ENCODE data around the gene PAQR8. TPM values are rescaled to one million over a fixed set of nuclear protein-coding genes. Genes with fewer than 3 reads are reported as not detected.

The PAQR8 gene
- total and polyA plus RNA-seq, 2 of the 13 experiments (the other 11 are each of a cell fraction or from before 2014, with no cell fraction given), result 37.7 to 50.7 TPM

DNA sequence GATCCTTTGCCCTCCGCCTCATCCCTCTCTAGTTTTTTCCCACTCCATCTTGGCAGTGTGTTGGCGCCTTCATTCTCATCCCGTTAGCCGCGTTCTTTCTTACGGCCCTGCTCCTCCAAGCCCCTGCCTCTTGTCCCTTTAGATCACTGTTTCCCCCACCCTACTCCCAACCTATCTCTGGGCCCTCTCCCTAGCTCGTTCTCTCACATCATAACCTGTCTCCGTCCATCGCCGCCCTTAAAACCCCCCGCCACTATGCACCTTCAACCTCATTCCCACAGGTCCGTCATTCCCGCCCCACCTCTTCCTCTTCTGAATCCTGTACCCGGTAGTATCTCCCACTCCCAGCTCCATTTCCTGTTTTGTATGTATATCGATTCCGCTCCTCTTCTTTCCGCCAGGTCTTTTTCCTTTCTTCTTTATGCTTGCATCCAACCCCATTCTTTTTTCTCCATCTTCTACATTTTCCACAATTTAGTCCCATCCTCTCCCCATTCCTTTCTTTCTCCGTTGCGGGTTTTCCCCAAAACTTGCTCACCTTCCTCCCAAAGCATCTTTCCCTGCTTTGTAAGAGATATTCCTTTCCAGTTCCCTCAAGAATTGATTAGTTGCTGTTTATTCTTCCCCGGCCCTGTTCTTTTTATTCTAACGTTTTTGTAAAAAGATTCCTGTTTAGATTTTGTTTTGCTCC lies 58.9 kb downstream of the PAQR8 start (continued):
- TF ChIP-seq, protein P1, sequence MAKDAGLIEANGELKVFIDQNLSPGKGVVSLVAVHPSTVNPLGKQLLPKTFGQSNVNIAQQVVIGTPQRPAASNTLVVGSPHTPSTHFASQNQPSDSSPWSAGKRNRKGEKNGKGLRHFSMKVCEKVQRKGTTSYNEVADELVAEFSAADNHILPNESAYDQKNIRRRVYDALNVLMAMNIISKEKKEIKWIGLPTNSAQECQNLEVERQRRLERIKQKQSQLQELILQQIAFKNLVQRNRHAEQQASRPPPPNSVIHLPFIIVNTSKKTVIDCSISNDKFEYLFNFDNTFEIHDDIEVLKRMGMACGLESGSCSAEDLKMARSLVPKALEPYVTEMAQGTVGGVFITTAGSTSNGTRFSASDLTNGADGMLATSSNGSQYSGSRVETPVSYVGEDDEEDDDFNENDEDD (CRISPR knock-in tag; IDR thresholded peaks at IDR 0.05; ENCODE audit: borderline replicate concordance), result 0 out of 2 replicates have a peak, but pooled peaks have one; percentile 25
- TF ChIP-seq, protein P2, sequence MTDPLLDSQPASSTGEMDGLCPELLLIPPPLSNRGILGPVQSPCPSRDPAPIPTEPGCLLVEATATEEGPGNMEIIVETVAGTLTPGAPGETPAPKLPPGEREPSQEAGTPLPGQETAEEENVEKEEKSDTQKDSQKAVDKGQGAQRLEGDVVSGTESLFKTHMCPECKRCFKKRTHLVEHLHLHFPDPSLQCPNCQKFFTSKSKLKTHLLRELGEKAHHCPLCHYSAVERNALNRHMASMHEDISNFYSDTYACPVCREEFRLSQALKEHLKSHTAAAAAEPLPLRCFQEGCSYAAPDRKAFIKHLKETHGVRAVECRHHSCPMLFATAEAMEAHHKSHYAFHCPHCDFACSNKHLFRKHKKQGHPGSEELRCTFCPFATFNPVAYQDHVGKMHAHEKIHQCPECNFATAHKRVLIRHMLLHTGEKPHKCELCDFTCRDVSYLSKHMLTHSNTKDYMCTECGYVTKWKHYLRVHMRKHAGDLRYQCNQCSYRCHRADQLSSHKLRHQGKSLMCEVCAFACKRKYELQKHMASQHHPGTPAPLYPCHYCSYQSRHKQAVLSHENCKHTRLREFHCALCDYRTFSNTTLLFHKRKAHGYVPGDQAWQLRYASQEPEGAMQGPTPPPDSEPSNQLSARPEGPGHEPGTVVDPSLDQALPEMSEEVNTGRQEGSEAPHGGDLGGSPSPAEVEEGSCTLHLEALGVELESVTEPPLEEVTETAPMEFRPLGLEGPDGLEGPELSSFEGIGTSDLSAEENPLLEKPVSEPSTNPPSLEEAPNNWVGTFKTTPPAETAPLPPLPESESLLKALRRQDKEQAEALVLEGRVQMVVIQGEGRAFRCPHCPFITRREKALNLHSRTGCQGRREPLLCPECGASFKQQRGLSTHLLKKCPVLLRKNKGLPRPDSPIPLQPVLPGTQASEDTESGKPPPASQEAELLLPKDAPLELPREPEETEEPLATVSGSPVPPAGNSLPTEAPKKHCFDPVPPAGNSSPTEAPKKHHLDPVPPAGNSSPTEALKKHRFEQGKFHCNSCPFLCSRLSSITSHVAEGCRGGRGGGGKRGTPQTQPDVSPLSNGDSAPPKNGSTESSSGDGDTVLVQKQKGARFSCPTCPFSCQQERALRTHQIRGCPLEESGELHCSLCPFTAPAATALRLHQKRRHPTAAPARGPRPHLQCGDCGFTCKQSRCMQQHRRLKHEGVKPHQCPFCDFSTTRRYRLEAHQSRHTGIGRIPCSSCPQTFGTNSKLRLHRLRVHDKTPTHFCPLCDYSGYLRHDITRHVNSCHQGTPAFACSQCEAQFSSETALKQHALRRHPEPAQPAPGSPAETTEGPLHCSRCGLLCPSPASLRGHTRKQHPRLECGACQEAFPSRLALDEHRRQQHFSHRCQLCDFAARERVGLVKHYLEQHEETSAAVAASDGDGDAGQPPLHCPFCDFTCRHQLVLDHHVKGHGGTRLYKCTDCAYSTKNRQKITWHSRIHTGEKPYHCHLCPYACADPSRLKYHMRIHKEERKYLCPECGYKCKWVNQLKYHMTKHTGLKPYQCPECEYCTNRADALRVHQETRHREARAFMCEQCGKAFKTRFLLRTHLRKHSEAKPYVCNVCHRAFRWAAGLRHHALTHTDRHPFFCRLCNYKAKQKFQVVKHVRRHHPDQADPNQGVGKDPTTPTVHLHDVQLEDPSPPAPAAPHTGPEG (CRISPR knock-in tag; IDR thresholded peaks at IDR 0.05), result no peak
- TF ChIP-seq, protein P3, sequence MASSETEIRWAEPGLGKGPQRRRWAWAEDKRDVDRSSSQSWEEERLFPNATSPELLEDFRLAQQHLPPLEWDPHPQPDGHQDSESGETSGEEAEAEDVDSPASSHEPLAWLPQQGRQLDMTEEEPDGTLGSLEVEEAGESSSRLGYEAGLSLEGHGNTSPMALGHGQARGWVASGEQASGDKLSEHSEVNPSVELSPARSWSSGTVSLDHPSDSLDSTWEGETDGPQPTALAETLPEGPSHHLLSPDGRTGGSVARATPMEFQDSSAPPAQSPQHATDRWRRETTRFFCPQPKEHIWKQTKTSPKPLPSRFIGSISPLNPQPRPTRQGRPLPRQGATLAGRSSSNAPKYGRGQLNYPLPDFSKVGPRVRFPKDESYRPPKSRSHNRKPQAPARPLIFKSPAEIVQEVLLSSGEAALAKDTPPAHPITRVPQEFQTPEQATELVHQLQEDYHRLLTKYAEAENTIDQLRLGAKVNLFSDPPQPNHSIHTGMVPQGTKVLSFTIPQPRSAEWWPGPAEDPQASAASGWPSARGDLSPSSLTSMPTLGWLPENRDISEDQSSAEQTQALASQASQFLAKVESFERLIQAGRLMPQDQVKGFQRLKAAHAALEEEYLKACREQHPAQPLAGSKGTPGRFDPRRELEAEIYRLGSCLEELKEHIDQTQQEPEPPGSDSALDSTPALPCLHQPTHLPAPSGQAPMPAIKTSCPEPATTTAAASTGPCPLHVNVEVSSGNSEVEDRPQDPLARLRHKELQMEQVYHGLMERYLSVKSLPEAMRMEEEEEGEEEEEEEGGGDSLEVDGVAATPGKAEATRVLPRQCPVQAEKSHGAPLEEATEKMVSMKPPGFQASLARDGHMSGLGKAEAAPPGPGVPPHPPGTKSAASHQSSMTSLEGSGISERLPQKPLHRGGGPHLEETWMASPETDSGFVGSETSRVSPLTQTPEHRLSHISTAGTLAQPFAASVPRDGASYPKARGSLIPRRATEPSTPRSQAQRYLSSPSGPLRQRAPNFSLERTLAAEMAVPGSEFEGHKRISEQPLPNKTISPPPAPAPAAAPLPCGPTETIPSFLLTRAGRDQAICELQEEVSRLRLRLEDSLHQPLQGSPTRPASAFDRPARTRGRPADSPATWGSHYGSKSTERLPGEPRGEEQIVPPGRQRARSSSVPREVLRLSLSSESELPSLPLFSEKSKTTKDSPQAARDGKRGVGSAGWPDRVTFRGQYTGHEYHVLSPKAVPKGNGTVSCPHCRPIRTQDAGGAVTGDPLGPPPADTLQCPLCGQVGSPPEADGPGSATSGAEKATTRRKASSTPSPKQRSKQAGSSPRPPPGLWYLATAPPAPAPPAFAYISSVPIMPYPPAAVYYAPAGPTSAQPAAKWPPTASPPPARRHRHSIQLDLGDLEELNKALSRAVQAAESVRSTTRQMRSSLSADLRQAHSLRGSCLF (CRISPR knock-in tag; IDR thresholded peaks at IDR 0.05; ENCODE audit: borderline replicate concordance), result no peak
- TF ChIP-seq MEF2D (CRISPR knock-in tag; IDR thresholded peaks at IDR 0.05), result 0 out of 2 replicates have a peak, but pooled peaks have one; percentile 32
- TF ChIP-seq ZBTB1 (CRISPR knock-in tag; IDR thresholded peaks at IDR 0.05; ENCODE audit: borderline replicate concordance), result no peak
- TF ChIP-seq, protein P4, sequence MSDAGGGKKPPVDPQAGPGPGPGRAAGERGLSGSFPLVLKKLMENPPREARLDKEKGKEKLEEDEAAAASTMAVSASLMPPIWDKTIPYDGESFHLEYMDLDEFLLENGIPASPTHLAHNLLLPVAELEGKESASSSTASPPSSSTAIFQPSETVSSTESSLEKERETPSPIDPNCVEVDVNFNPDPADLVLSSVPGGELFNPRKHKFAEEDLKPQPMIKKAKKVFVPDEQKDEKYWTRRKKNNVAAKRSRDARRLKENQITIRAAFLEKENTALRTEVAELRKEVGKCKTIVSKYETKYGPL (CRISPR knock-in tag; IDR thresholded peaks at IDR 0.05), result no peak
- peak; percentile 44; the same call in 1 of the 2 replicates for TF ChIP-seq HNF4A (CRISPR knock-in tag; IDR thresholded peaks at IDR 0.05)
- peak; percentile 13 for TF ChIP-seq ZNF282 (IDR thresholded peaks at IDR 0.05; ENCODE audit: partially characterized antibody)
- TF ChIP-seq NR2F2 (IDR thresholded peaks at IDR 0.05; ENCODE audit: borderline replicate concordance, low read depth), result no peak; the same call in 1 of the 2 replicates
- TF ChIP-seq, protein P5, sequence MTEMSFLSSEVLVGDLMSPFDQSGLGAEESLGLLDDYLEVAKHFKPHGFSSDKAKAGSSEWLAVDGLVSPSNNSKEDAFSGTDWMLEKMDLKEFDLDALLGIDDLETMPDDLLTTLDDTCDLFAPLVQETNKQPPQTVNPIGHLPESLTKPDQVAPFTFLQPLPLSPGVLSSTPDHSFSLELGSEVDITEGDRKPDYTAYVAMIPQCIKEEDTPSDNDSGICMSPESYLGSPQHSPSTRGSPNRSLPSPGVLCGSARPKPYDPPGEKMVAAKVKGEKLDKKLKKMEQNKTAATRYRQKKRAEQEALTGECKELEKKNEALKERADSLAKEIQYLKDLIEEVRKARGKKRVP (CRISPR knock-in tag; IDR thresholded peaks at IDR 0.05), result 0 out of 4 replicates have a peak, but pooled peaks of 1 of the 2 experiments have one; percentile 9
- no peak for TF ChIP-seq EHMT2 (IDR thresholded peaks at IDR 0.05; ENCODE audit: borderline replicate concordance, low read depth, low read length)
- no peak for TF ChIP-seq MXD4 (CRISPR knock-in tag; IDR thresholded peaks at IDR 0.05)
- TF ChIP-seq FLYWCH1 (CRISPR knock-in tag; IDR thresholded peaks at IDR 0.05), result no peak
- no peak for TF ChIP-seq ETV5 (CRISPR knock-in tag; IDR thresholded peaks at IDR 0.05; ENCODE audit: borderline replicate concordance)
- no peak for TF ChIP-seq HMG20A (CRISPR knock-in tag; IDR thresholded peaks at IDR 0.05; ENCODE audit: borderline replicate concordance)
